Endodermal cell (in vitro differentiated cells): ENCODE results near the gene NCOA3. TPM values are rescaled to one million over a fixed set of nuclear protein-coding genes. Genes with fewer than 3 reads are reported as not detected.

ENCODE experiments used
- DNase-seq: peaks from one replicate; pipeline ENCODE4 v3.0.0-alpha.2; 2017
- H3K27ac ChIP-seq: 2 replicates; pipeline ENCODE4 v1.5.1; 2013; ENCODE audit warnings: mild to moderate bottlenecking, low read depth, low read length, moderate library complexity
- H3K27me3 ChIP-seq: 2 replicates; pipeline ENCODE4 v1.6.1; 2013; ENCODE audit warnings: mild to moderate bottlenecking, low read length, moderate library complexity; ENCODE audit not compliant: insufficient read depth, control insufficient read depth, poor library complexity, severe bottlenecking
- H3K36me3 ChIP-seq: 2 replicates; pipeline ENCODE4 v1.7.0; 2013; ENCODE audit warnings: mild to moderate bottlenecking, low read length, moderate library complexity; ENCODE audit not compliant: control insufficient read depth, insufficient read depth
- H3K4me1 ChIP-seq: one replicate; pipeline ENCODE4 v1.7.0; 2013; ENCODE audit warnings: low read length; ENCODE audit not compliant: control insufficient read depth, insufficient read depth
- H3K4me3 ChIP-seq: 2 replicates; pipeline ENCODE4 v1.5.1; 2013; ENCODE audit warnings: mild to moderate bottlenecking, low read length, moderate library complexity
- H3K9ac ChIP-seq: 2 replicates; pipeline ENCODE4 v1.6.1; 2013; ENCODE audit warnings: mild to moderate bottlenecking, low read length, moderate library complexity; ENCODE audit not compliant: poor library complexity, severe bottlenecking; ENCODE audit errors: extremely low read depth
- H3K9me3 ChIP-seq: 2 replicates; pipeline ENCODE4 v1.6.1; 2013; ENCODE audit warnings: mild to moderate bottlenecking, low read length, moderate library complexity; ENCODE audit not compliant: control insufficient read depth
- H3K27ac Mint-ChIP-seq: 2 replicates; pipeline ENCODE4 v1.8.0; 2020; ENCODE audit warnings: mixed read lengths
- H3K27me3 Mint-ChIP-seq: 2 replicates; pipeline ENCODE4 v1.8.0; 2021; ENCODE audit warnings: mild to moderate bottlenecking, mixed read lengths; ENCODE audit not compliant: insufficient read depth
- H3K36me3 Mint-ChIP-seq: 2 replicates; pipeline ENCODE4 v1.8.0; 2020; ENCODE audit warnings: low read depth, mixed read lengths
- H3K4me1 Mint-ChIP-seq: 2 replicates; pipeline ENCODE4 v1.8.0; 2020; ENCODE audit warnings: mixed read lengths
- H3K4me3 Mint-ChIP-seq: 2 replicates; pipeline ENCODE4 v1.8.0; 2020; ENCODE audit warnings: mild to moderate bottlenecking, moderate library complexity, mixed read lengths
- H3K9me3 Mint-ChIP-seq: 2 replicates; pipeline ENCODE4 v1.8.0; 2020; ENCODE audit warnings: mild to moderate bottlenecking, mixed read lengths
- WGBS, 2 experiments: methylation state at CpG; one replicate each; pipeline versions ENCODE4 v1.1.5 to v1.1.7; 2013; ENCODE audit warnings: missing lambda C conversion rate in 2 of 2, mixed read lengths in 1 of 2; ENCODE audit not compliant: insufficient coverage in 1 of 2, insufficient read length in 1 of 2; 5-methylcytosine and 5-hydroxymethylcytosine counted together
- total RNA-seq, 2 donors: library from RNA; stranded (reverse); fragmentation: NEBNext Ultra II Directional in 1 of 2; extraction: Animal tissue kit (Norgen Biotek cat#: 25700) in 1 of 2; gene quantifications; 2 replicates in 1 of 2; 3 replicates in 1 of 2; pipeline ENCODE4 v1.2.1, GENCODE V29; 2021
- TF ChIP-seq, protein P1 (sequence below): fragments of 200-600 bp; sonication (generic); conservative IDR thresholded peaks from 2 replicates; pipeline ENCODE4 v1.5.0; 2021; ENCODE audit warnings: antibody characterized with exemption, mild to moderate bottlenecking

NCOA3 gene
- total RNA-seq, 2 donors from 2014 or later = 38.6 TPM

DNA sequence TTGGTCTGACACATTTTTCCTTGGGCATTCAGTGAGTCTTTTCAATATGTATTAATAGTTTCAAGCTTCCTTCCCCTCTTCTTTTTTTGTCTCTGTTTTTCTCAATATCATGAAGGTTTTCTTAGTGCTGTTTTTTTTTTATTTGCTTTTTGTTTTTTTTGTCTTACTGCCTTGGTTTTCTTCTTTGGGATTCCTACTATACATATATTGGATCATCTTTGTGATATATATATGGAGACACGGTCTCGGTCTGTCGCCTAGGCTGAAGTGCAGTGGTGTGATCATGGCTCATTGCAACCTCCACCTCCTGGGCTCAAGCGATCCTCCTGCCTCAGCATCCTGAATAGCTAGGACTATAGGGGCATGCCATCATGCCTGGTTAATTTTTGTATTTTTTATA is 43.8 kb downstream of the NCOA3 start:
- Mint-ChIP-seq H3K4me1 (peaks cover 20% of the 10 kb centered on the region), H3K27ac (peak overlapping the region; percentile 52), H3K9me3 (no peaks in the 10 kb centered on the region), H3K4me3 (no peak overlapping the region), H3K36me3 (peaks cover 6% of the 10 kb centered on the region), H3K27me3 (no peaks in the 10 kb centered on the region)
- WGBS, 2 experiments = 91 to 94% methylated on average over 3 to 4 of the region's 4 CpGs
- Histone ChIP-seq H3K9me3 (no peaks in the 10 kb centered on the region), H3K9ac (no peak overlapping the region), H3K27me3 (no peaks in the 10 kb centered on the region), H3K27ac (no peak overlapping the region), H3K4me3 (no peak overlapping the region), H3K36me3 (peaks cover 3% of the 10 kb centered on the region), H3K4me1 (no peaks in the 10 kb centered on the region)
- TF ChIP-seq, protein P1, sequence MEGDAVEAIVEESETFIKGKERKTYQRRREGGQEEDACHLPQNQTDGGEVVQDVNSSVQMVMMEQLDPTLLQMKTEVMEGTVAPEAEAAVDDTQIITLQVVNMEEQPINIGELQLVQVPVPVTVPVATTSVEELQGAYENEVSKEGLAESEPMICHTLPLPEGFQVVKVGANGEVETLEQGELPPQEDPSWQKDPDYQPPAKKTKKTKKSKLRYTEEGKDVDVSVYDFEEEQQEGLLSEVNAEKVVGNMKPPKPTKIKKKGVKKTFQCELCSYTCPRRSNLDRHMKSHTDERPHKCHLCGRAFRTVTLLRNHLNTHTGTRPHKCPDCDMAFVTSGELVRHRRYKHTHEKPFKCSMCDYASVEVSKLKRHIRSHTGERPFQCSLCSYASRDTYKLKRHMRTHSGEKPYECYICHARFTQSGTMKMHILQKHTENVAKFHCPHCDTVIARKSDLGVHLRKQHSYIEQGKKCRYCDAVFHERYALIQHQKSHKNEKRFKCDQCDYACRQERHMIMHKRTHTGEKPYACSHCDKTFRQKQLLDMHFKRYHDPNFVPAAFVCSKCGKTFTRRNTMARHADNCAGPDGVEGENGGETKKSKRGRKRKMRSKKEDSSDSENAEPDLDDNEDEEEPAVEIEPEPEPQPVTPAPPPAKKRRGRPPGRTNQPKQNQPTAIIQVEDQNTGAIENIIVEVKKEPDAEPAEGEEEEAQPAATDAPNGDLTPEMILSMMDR = no peak
- DNase-seq = no peak

DNA sequence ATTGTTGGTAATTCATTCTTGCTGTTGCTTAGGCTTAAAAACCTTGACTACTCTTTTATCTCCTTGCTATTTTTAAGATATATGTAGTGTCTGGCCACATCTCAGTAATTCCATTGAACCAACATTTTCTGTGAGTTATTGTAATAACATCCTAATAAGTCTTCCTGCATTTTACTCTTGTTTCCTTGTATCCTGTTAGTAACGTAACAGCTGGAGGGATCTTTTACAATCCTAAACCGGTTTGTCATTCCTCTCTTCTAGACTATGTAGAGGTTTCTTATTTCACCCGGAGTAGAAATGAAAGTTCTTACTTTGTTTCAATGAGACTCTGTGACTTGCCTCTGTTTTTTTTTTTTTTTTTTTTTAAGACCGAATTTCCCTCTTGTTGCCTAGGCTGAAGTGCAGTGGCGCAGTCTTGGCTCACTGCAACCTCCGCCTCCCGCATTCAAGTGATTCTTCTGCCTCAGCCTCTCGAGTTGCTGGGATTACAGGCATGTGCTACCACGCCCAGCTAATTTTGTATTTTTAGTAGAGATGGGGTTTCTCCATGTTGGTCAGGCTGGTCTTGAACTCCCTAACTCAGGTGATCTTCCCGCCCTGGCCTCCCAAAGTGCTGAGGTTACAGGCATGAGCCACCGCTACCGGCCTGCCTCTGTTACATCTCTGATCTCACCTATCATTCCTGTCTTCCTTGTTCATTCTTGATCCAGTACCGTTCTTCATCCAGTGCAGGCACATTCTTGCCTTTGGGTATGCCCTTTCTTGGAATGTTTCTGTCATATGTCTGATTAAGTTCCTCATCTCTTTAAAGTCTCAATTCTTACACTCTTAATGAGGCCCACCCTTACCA is 44.7 kb downstream of the NCOA3 start:
- no peak overlapping the region for H3K27ac ChIP-seq
- H3K4me3 ChIP-seq = no peak overlapping the region
- H3K9ac ChIP-seq = no peak overlapping the region
- no peak for DNase-seq
- no peaks in the 10 kb centered on the region for H3K27me3 ChIP-seq
- 93 to 96% methylated on average over 10 to 13 of the region's 13 CpGs for WGBS, 2 experiments
- Mint-ChIP-seq H3K27me3 (no peaks in the 10 kb centered on the region), H3K27ac (no peak overlapping the region), H3K4me3 (no peak overlapping the region), H3K36me3 (peaks cover 6% of the 10 kb centered on the region), H3K9me3 (no peaks in the 10 kb centered on the region), H3K4me1 (peaks cover 16% of the 10 kb centered on the region)
- TF ChIP-seq, protein P1 = no peak
- H3K4me1 ChIP-seq = no peaks in the 10 kb centered on the region
- peaks cover 3% of the 10 kb centered on the region for H3K36me3 ChIP-seq
- no peaks in the 10 kb centered on the region for H3K9me3 ChIP-seq

- no peaks in the 10 kb centered on the region for H3K9me3 ChIP-seq
- H3K27ac ChIP-seq = no peak overlapping the region
- H3K36me3 ChIP-seq = peaks cover 3% of the 10 kb centered on the region
- H3K9me3 Mint-ChIP-seq = no peaks in the 10 kb centered on the region
- H3K9ac ChIP-seq = no peak overlapping the region
- H3K27ac Mint-ChIP-seq = no peak overlapping the region
- no peaks in the 10 kb centered on the region for H3K27me3 ChIP-seq
- H3K4me3 Mint-ChIP-seq = no peak overlapping the region
- H3K4me1 Mint-ChIP-seq = peaks cover 16% of the 10 kb centered on the region
- TF ChIP-seq, protein P1 = no peak
- H3K27me3 Mint-ChIP-seq = no peaks in the 10 kb centered on the region
- H3K4me1 ChIP-seq = no peaks in the 10 kb centered on the region
- DNase-seq = no peak
- peaks cover 6% of the 10 kb centered on the region for H3K36me3 Mint-ChIP-seq
- no peak overlapping the region for H3K4me3 ChIP-seq
- 98 to 100% methylated on average over 1 to 3 of the region's 5 CpGs for WGBS, 2 experiments
Observed at GRCh38 chr20:47547034-47547387, 45.3 kb downstream of the NCOA3 start.
